ENCODE results near the gene TACSTD2.
A peak's percentile ranks its signal among the peaks of the same experiment; 100 is the strongest.
"Not testable (repeated sequence)": the region's sequence is repeated elsewhere in the genome, so short reads cannot be mapped to it uniquely, and the experiment has no call there.

Gene TACSTD2

GRCh38 chr1:58545591-58546519 is 31.2 kb downstream of the TACSTD2 start:
- no peak for TF ChIP-seq CTCF (IDR thresholded peaks at IDR 0.05; ENCODE audit: low read depth, low read length)
- H3K4me3 ChIP-seq (ENCODE audit: low read depth, low read length): peak overlapping the region; percentile 68

GRCh38 chr1:58543260-58543659 is 33.8 kb downstream of the TACSTD2 start:
- no peak overlapping the region for H3K4me3 ChIP-seq (ENCODE audit: low read depth, low read length)
- TF ChIP-seq CTCF (IDR thresholded peaks at IDR 0.05; ENCODE audit: low read depth, low read length): no peak

GRCh38 chr1:58539553-58539952 is 37.5 kb downstream of the TACSTD2 start:
- H3K4me3 ChIP-seq (ENCODE audit: low read depth, low read length): no peak overlapping the region
- no peak for TF ChIP-seq CTCF (IDR thresholded peaks at IDR 0.05; ENCODE audit: low read depth, low read length)

- no peak overlapping the region for H3K4me3 ChIP-seq (ENCODE audit: low read depth, low read length)
- TF ChIP-seq CTCF (IDR thresholded peaks at IDR 0.05; ENCODE audit: low read depth, low read length): no peak
Observed at GRCh38 chr1:58538821-58539220, 38.2 kb downstream of the TACSTD2 start.

- not testable (repeated sequence) for H3K4me3 ChIP-seq (ENCODE audit: low read depth, low read length)
Observed at GRCh38 chr1:58531842-58532241, 45.2 kb downstream of the TACSTD2 start.

- no peak for TF ChIP-seq CTCF (IDR thresholded peaks at IDR 0.05; ENCODE audit: low read depth, low read length)
- H3K4me3 ChIP-seq (ENCODE audit: low read depth, low read length): no peak overlapping the region
Observed at GRCh38 chr1:58529284-58529683, 47.8 kb downstream of the TACSTD2 start.

GRCh38 chr1:58528518-58528917 is 48.5 kb downstream of the TACSTD2 start:
- no peak for TF ChIP-seq CTCF (IDR thresholded peaks at IDR 0.05; ENCODE audit: low read depth, low read length)
- no peak overlapping the region for H3K4me3 ChIP-seq (ENCODE audit: low read depth, low read length)
